Left ventricle myocardium inferior (tissue), 1 donor: ENCODE data around the gene DOCK4. TPM values are rescaled to one million over a fixed set of nuclear protein-coding genes. Genes with fewer than 3 reads are reported as not detected.

ENCODE experiments used
- DNase-seq: peaks from one replicate; pipeline ENCODE4 v3.0.0-alpha.2; 2020
- H3K27ac ChIP-seq: fragments of 200-600 bp; replicated peaks from 2 replicates; pipeline ENCODE4 v1.8.0; 2021
- H3K27me3 ChIP-seq: fragments of 200-600 bp; 2 replicates; pipeline ENCODE4 v1.8.0; 2021; ENCODE audit warnings: low read depth
- H3K36me3 ChIP-seq: fragments of 200-600 bp; 2 replicates; pipeline ENCODE4 v1.8.0; 2021
- H3K4me1 ChIP-seq: fragments of 200-600 bp; 2 replicates; pipeline ENCODE4 v1.8.0; 2021
- H3K4me3 ChIP-seq: fragments of 200-600 bp; 2 replicates; pipeline ENCODE4 v1.8.0; 2021; ENCODE audit warnings: mild to moderate bottlenecking, moderate library complexity
- H3K9me3 ChIP-seq: fragments of 200-600 bp; replicated peaks from 2 replicates; pipeline ENCODE4 v1.8.0; 2021
- intact Hi-C: fragments of 100-400 bp; cut with micrococcal nuclease; formaldehyde crosslinking; loops from one replicate; pipeline ENCODE4 v1.11.0; 2022
- total RNA-seq: library from RNA; stranded (reverse); fragmentation: NEBNext Ultra II Directional; extraction: Animal tissue kit (Norgen Biotek cat#: 25700); gene quantifications from one replicate; pipeline ENCODE4 v1.2.1, GENCODE V29; 2021
- TF ChIP-seq, protein P1 (sequence below): fragments of 200-600 bp; IDR thresholded peaks from 2 replicates; pipeline ENCODE4 v1.8.0; 2021; ENCODE audit warnings: antibody characterized with exemption, mild to moderate bottlenecking, borderline replicate concordance
- donor health status: DM: no; HTN: yes; CAD: no; lungs with severe emphysema.

DOCK4 gene
- total RNA-seq, 1 donor from 2014 or later: 15.2 TPM

DNA sequence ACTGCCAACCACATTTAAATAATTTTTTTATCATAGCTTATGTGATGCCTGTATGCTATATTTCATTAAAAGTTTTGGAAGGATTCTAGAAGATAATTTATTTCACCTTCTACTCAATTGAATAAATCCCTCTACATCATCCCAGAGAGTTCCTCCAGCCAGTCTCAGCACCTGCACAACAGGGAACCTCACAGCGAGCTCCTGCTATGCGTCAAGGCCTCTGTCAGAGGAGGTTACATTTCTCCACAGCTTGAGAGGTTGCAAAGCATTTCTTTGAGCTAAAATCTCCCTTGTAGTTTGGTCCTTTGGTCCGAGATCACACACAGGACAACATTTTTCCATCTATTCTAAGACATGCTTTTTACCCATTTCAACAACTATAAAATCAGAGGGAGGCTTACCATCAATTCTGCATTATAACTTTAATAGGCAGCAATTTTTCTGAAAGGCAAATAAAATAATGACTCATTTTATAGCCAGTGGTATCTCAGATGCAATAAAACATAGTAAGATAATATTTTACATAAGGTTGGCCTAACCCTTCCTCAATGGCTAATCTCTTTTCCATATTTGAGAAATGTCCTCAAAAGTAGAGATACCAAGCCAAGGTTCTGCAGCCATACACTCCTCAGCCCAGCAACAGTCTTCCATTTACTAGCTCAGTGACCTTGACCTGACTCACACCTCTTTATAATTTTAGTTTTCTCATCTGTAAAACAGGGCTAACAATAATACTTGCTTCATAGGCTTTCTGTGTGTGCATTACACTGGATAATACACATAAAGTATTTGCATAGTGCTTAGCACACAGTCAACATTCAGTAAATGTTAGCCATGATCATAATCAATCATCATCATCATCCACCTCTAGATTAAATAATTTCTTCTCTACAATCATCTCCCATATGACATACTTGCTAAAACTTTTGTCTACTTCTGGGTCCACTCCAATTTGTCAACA, 68.8 kb downstream of the DOCK4 start:
- Histone ChIP-seq H3K4me3 (no peak overlapping the region), H3K27ac (no peak overlapping the region), H3K27me3 (no peaks in the 10 kb centered on the region), H3K36me3 (no peaks in the 10 kb centered on the region), H3K4me1 (peaks cover 69% of the 10 kb centered on the region), H3K9me3 (no peaks in the 10 kb centered on the region)
- TF ChIP-seq, protein P1, sequence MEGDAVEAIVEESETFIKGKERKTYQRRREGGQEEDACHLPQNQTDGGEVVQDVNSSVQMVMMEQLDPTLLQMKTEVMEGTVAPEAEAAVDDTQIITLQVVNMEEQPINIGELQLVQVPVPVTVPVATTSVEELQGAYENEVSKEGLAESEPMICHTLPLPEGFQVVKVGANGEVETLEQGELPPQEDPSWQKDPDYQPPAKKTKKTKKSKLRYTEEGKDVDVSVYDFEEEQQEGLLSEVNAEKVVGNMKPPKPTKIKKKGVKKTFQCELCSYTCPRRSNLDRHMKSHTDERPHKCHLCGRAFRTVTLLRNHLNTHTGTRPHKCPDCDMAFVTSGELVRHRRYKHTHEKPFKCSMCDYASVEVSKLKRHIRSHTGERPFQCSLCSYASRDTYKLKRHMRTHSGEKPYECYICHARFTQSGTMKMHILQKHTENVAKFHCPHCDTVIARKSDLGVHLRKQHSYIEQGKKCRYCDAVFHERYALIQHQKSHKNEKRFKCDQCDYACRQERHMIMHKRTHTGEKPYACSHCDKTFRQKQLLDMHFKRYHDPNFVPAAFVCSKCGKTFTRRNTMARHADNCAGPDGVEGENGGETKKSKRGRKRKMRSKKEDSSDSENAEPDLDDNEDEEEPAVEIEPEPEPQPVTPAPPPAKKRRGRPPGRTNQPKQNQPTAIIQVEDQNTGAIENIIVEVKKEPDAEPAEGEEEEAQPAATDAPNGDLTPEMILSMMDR: no peak
- intact Hi-C loops: no loop called here
- DNase-seq: no peak

DNA sequence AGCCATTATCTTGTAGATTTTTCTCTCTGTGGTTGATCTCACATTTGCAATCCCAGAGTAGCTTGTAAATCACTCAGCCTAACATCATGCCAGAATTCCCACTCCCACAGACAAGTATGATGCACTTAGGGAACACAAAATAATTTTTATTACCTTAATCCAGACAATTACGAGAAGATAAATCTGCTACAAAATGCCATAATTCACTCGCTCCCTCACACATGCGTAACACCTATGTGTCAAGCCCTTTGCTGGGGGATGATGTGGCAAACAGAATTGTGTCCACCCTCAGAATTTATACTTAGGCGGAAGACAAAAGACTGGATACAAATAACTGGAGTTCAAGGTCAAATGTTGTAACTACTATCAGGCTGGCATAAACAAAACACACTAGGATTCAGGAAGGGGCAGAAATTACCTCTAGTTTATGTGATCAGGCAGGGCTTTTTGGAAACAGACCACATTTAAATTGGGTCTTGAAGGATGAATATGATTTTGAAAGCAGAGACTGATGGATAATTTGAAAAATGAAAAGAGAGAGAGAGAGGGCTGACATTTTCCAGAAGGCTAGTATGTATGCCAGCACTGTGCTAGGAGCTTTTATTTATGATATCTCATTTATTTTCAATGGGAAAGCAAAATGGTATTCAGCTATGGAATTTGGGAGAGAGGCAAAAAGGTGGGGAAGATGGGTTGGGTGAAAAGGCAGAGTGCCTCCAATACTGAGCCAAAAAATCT, 69.8 kb downstream of the DOCK4 start:
- Histone ChIP-seq H3K36me3 (no peaks in the 10 kb centered on the region), H3K4me3 (no peak overlapping the region), H3K9me3 (no peaks in the 10 kb centered on the region), H3K4me1 (peaks cover 78% of the 10 kb centered on the region), H3K27ac (no peak overlapping the region), H3K27me3 (no peaks in the 10 kb centered on the region)
- TF ChIP-seq, protein P1: no peak
- DNase-seq: no peak
- intact Hi-C loops: no loop called here

DNA sequence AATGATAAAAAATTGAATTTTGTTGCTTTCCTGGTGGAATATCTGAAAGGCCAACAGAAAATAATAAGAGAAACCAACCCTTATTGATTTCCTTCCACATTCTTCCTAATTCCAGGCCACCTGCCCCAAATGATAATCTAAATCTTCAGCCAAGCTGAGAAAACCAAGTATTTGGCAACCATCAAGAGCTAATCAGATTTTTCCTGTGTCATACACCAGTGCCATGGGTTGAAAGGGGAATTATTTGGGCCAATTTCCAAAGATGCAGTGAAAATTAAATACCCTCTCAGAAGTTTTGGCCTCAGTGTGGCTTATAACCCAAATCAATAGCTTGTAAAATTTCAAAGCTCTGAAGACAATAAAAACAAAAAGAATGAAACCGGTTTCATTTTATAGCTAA, 70.4 kb downstream of the DOCK4 start:
- no peaks in the 10 kb centered on the region for H3K27me3 ChIP-seq
- peaks cover 80% of the 10 kb centered on the region for H3K4me1 ChIP-seq
- TF ChIP-seq, protein P1: no peak
- H3K36me3 ChIP-seq: no peaks in the 10 kb centered on the region
- no peaks in the 10 kb centered on the region for H3K9me3 ChIP-seq
- no peak overlapping the region for H3K27ac ChIP-seq
- intact Hi-C loops: no loop called here
- no peak for DNase-seq
- H3K4me3 ChIP-seq: no peak overlapping the region

DNA sequence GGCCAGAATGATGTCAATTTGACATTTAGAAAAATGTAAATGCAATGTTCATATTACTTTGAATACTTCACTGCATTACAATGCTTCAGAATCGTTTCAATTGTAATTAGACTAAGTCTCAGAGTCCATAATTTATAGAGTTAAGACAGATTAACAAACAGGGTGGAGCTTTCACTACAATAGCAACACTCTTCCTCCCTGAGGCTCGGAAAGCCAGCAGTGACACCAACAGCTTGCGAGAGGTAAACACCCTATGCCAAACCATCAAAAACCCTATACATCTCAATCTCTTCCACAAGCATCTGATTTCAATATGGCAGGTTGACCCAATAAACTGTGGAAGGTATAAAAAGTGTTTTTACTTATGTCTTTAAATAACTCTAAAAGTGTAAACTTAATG, 72.2 kb downstream of the DOCK4 start:
- no peaks in the 10 kb centered on the region for H3K27me3 ChIP-seq
- TF ChIP-seq, protein P1: no peak
- H3K4me3 ChIP-seq: no peak overlapping the region
- no peaks in the 10 kb centered on the region for H3K9me3 ChIP-seq
- DNase-seq: no peak
- intact Hi-C loops: no loop called here
- no peaks in the 10 kb centered on the region for H3K36me3 ChIP-seq
- H3K27ac ChIP-seq: peak overlapping the region; percentile 63
- peaks cover 92% of the 10 kb centered on the region for H3K4me1 ChIP-seq

DNA sequence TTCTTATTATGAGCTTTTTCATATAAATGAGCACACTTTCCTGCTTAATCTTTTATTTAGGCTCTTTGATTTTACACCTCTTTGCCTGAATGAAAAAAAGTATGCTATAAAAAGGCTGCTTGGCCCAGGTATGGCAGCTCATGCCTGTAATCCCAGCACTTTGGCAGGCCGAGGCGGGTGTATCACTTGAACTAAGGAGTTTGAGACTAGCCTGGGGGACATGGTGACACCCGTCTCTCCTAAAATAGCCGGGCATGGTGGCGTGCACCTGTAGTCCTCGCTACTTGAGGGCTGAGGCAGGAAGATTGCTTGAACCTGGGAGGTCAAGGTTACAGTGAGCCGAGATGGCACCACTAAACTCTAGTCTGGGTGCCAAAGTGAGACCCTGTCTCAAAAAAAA, 72.9 kb downstream of the DOCK4 start:
- H3K27ac ChIP-seq: peak overlapping the region; percentile 63
- H3K4me1 ChIP-seq: peaks cover 88% of the 10 kb centered on the region
- DNase-seq: no peak
- no peak overlapping the region for H3K4me3 ChIP-seq
- H3K36me3 ChIP-seq: no peaks in the 10 kb centered on the region
- TF ChIP-seq, protein P1: no peak
- H3K27me3 ChIP-seq: no peaks in the 10 kb centered on the region
- intact Hi-C loops: no loop called here
- H3K9me3 ChIP-seq: no peaks in the 10 kb centered on the region
